Ovary (tissue), 9 donors: ENCODE data around the gene USP36. TPM values are rescaled to one million over a fixed set of nuclear protein-coding genes. Genes with fewer than 3 reads are reported as not detected.
"Not testable (repeated sequence)": the region's sequence is repeated elsewhere in the genome, so short reads cannot be mapped to it uniquely, and the experiment has no call there.

Experiments used
- DNase-seq, 5 donors: peaks; one replicate each; pipeline ENCODE4 v3.0.0-alpha.2; 2019 to 2020
- H3K27ac ChIP-seq, 2 donors: fragments of 200-600 bp; one replicate each; pipeline versions ENCODE4 v1.5.1 to v1.8.0; 2019 to 2022
- H3K27me3 ChIP-seq: fragments of 200-600 bp; one replicate; pipeline ENCODE4 v1.8.0; 2022
- H3K36me3 ChIP-seq: fragments of 200-600 bp; sonication (generic); one replicate; pipeline ENCODE4 v1.5.1; 2019
- H3K4me1 ChIP-seq: one replicate; pipeline ENCODE4 v1.8.1; 2013; ENCODE audit warnings: mild to moderate bottlenecking, moderate library complexity; ENCODE audit not compliant: insufficient read depth
- H3K4me3 ChIP-seq: fragments of 200-600 bp; sonication (generic); one replicate; pipeline ENCODE4 v1.5.1; 2017
- H3K9me3 ChIP-seq, 2 donors: fragments of 200-600 bp in 1 of 2; sonication (generic) in 1 of 2; one replicate each; pipeline versions ENCODE4 v1.5.1 to v1.8.1; 2013 to 2019; ENCODE audit warnings: mild to moderate bottlenecking in 1 of 2, moderate library complexity in 1 of 2
- EP300 ChIP-seq: sonication (generic); formaldehyde crosslinking; IDR thresholded peaks from one replicate; pipeline ENCODE4 v1.6.1; 2017; ENCODE audit warnings: antibody characterized with exemption
- POLR2A ChIP-seq: fragments of 450-650 bp; IDR thresholded peaks from one replicate; pipeline ENCODE4 v1.6.1; 2017; ENCODE audit warnings: antibody characterized with exemption, mild to moderate bottlenecking, moderate library complexity
- WGBS, 3 donors: extraction: QIAGEN DNeasy Blood & Tissue Kit in 1 of 3; methylation state at CpG; one replicate each; pipeline versions ENCODE4 v1.1.5 to v1.1.7; 2013 to 2017; 5-methylcytosine and 5-hydroxymethylcytosine counted together
- intact Hi-C, 4 donors: fragments of 100-400 bp; cut with DNase I; formaldehyde crosslinking; loops; one replicate each; pipeline versions ENCODE4 v1.11.0 to v1.15.1; 2022 to 2023
- polyA plus RNA-seq, 2 donors: library from polyadenylated mRNA; stranded (reverse); fragments of 200-250 nt in 1 of 2; fragments of 350-450 nt in 1 of 2; fragmentation: Illumina TruSeq in 1 of 2; extraction: RNeasy Lipid Tissue Mini Kit (QIAGEN cat#74804) in 1 of 2; gene quantifications; one replicate each; pipeline ENCODE4 v1.2.3, GENCODE V29; 2013 to 2014
- total RNA-seq, 7 donors: library from RNA; depleted of rRNA in 2 of 7; stranded (reverse); fragments of >200 nt in 2 of 7; fragmentation: NEBNext Ultra II Directional in 3 of 7; extraction: Animal tissue kit (Norgen Biotek cat#: 25700) in 3 of 7; gene quantifications; one replicate each; pipeline versions ENCODE4 v1.1.0 to v1.2.4, GENCODE V29; 2016 to 2023
- TF ChIP-seq, protein P1 (sequence below), 3 donors: fragments of 450-650 bp in 2 of 3; fragments of 200-600 bp in 1 of 3; IDR thresholded peaks; one replicate each; pipeline versions ENCODE4 v1.5.1 to v1.8.0; 2016 to 2022; ENCODE audit warnings: antibody characterized with exemption in 3 of 3, mild to moderate bottlenecking in 1 of 3
- donor health status: DM: no; HTN: no; CAD: no; lungs with moderate emphysema.
- donor health status: DM: no; HTN: no; CAD: no.
- donor health status: Bipolar disorder and iron deficiency.
- donor health status: DM: yes; HTN: yes; CAD: no.
- donor health status: DM: no; HTN: no; CAD: no.
- donor health status: DM: yes; HTN: yes; CAD: no.

USP36 gene
- total and polyA plus RNA-seq, 9 donors: 38.7 to 127 (median 67.4) TPM

DNA sequence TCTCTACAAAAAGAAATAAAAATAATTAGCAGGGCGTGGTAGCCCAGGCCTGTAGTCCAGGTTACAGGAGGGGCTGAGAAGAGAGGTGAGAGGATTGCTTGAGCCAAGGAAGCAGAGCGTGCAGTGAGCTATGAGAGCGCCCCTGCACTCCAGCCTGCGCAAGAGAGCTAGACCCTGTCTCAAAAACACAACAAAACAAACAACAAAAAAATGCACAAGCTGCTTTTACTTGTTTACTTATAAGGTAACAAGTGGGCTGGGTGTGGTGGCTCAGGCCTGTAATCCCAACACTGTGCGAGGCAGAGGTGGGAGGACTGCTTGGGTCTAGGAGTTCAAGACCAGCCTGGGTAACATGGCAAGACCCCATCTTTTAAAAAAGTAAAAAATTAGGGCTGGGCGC is 60.3 kb downstream of the USP36 start:
- Histone ChIP-seq H3K9me3 (no peaks in the 10 kb centered on the region), H3K27me3 (no peaks in the 10 kb centered on the region), H3K36me3 (no peaks in the 10 kb centered on the region), H3K4me1 (no peaks in the 10 kb centered on the region), H3K27ac (no peak overlapping the region), H3K4me3 (no peak overlapping the region)
- intact Hi-C loops: no loop called here
- 95 to 97% (median 96%) methylated on average over 6 of the region's 6 CpGs for WGBS, 3 donors
- no peak for DNase-seq
- TF ChIP-seq, protein P1, sequence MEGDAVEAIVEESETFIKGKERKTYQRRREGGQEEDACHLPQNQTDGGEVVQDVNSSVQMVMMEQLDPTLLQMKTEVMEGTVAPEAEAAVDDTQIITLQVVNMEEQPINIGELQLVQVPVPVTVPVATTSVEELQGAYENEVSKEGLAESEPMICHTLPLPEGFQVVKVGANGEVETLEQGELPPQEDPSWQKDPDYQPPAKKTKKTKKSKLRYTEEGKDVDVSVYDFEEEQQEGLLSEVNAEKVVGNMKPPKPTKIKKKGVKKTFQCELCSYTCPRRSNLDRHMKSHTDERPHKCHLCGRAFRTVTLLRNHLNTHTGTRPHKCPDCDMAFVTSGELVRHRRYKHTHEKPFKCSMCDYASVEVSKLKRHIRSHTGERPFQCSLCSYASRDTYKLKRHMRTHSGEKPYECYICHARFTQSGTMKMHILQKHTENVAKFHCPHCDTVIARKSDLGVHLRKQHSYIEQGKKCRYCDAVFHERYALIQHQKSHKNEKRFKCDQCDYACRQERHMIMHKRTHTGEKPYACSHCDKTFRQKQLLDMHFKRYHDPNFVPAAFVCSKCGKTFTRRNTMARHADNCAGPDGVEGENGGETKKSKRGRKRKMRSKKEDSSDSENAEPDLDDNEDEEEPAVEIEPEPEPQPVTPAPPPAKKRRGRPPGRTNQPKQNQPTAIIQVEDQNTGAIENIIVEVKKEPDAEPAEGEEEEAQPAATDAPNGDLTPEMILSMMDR (IDR thresholded peaks at IDR 0.05): no peak
- TF ChIP-seq POLR2A (no peak), EP300 (no peak)

DNA sequence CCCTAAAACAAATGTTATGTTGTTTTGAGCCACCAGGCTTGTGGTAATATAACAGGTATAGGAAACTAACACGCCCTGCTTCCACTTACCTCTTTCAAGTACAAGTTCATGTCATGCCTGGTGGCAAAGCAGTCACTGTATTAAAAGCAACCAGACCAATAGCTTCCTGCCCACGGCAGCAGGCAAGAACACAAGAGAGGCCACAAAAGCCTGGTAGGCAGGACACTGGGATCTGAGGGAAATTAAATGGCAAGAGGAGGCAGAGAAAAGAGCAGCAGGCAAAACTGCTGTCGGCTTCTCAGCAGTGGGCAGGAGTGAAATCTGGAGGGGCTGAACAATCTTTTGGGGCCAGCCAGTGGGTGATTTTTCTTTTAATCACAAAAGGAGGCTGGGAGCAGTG is 60.8 kb downstream of the USP36 start:
- Histone ChIP-seq H3K9me3 (no peaks in the 10 kb centered on the region), H3K36me3 (no peaks in the 10 kb centered on the region), H3K27me3 (no peaks in the 10 kb centered on the region), H3K4me3 (no peak overlapping the region), H3K4me1 (peaks cover 2% of the 10 kb centered on the region), H3K27ac (no peak overlapping the region)
- 82 to 85% (median 84%) methylated on average over 3 of the region's 3 CpGs for WGBS, 3 donors
- intact Hi-C loops: no loop called here
- TF ChIP-seq, protein P1 (IDR thresholded peaks at IDR 0.05): no peak
- peak in 1 of 5 donors; percentile 12 for DNase-seq

DNA sequence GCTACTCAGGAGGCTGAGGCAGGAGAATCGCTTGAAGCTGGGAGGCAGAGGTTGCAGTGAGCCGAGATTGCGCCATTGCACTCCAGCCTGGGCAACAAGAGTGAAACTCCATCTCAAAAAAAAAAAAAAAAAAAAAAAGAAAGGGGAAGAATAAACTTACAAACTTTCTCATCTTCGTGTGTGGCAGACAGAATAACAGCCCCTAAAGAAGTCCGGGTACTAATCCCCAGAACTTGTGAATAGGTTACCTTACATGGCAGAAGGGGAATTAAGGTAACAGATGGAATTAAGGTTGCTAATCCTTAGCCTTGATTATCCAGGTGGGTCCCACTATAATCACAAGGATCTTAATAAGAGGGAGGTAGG is 61.3 kb downstream of the USP36 start:
- 88 to 94% (median 91%) methylated on average over 5 of the region's 5 CpGs for WGBS, 3 donors

DNA sequence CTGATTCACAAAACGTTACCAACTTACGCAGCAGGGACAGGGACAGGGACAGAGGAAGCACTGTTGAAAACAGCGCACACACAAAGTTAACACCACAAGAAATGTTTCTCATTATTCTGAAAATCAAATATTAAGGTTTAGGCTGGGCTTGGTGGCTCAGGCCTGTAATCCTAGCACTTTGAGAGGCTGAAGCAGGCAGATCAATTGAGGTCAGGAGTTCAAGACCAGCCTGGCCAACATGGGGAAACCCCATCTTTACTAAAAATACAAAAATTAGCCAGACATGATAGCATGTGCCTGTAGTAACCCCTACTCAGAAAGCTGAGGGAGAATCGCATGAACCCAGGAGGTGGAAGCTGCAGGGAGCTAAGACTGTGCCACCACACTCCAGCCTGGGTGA is 62.7 kb downstream of the USP36 start:
- no peak overlapping the region for H3K27ac ChIP-seq
- intact Hi-C loops: no loop called here
- no peaks in the 10 kb centered on the region for H3K9me3 ChIP-seq
- H3K4me3 ChIP-seq: no peak overlapping the region
- TF ChIP-seq EP300: no peak
- TF ChIP-seq, protein P1 (IDR thresholded peaks at IDR 0.05): no peak
- no peak for DNase-seq
- WGBS, 3 donors: 92 to 94% (median 94%) methylated on average over 4 of the region's 4 CpGs
- H3K4me1 ChIP-seq: peaks cover 3% of the 10 kb centered on the region
- no peaks in the 10 kb centered on the region for H3K27me3 ChIP-seq
- H3K36me3 ChIP-seq: no peaks in the 10 kb centered on the region

More for the DNA sequence above, 61.3 kb downstream of the USP36 start:
- H3K9me3 ChIP-seq, H3K4me1 ChIP-seq, intact Hi-C loops, H3K27ac ChIP-seq, DNase-seq, H3K36me3 ChIP-seq, H3K4me3 ChIP-seq, H3K27me3 ChIP-seq: not testable (repeated sequence)

DNA sequence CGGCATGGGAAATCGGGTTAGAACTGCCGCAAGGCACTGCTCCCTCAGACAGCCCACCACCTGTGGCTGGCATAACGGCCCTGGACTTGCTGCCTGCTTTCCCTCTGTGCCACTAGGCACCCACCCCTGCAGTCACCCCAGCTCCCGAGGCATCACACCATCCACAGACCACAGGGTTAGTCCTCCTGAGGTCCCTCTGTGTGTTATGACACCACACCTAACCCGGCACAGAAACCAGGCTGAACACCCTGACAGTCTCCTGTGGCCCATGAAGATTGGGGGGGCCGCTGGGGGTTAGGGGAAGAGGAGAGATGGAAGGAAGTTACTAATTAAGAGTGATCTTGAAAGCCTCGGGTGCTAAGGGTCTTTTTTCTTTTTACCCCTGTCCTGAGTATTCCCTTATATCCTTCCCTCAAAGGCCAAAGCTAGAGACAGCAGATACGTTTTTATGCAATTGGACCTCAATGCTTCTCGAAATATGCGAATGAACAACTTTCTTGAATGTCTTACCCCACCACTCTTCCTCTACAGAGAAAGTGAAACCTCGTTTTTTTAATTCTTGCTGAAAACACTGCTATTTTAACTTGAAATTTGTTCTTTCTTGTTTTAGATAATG is 65.5 kb downstream of the USP36 start:
- no peak overlapping the region for H3K4me3 ChIP-seq
- WGBS, 3 donors: 72 to 84% (median 80%) methylated on average over 12 of the region's 12 CpGs
- DNase-seq: no peak

More for the DNA sequence above, 65.5 kb downstream of the USP36 start:
- Histone ChIP-seq H3K36me3 (no peaks in the 10 kb centered on the region), H3K9me3 (no peaks in the 10 kb centered on the region), H3K27ac (peak overlapping the region in 1 of 2 donors; percentile 21), H3K27me3 (no peaks in the 10 kb centered on the region), H3K4me1 (peaks cover 3% of the 10 kb centered on the region)
- intact Hi-C loops: loop anchor here in 1 of 4 donors (5.0 kb wide), 1 partner anchor 1362 kb away; no protein-coding TSS in a partner anchor
- TF ChIP-seq EP300 (no peak), POLR2A (no peak)
- TF ChIP-seq, protein P1 (IDR thresholded peaks at IDR 0.05): no peak
